Testis (tissue), 3 donors: ENCODE results near the gene HK2. TPM values are rescaled to one million over a fixed set of nuclear protein-coding genes. Genes with fewer than 3 reads are reported as not detected.

Source experiments
- DNase-seq: peaks from one replicate; pipeline ENCODE4 v3.0.0-alpha.2; 2019
- H3K27ac ChIP-seq, 2 donors: fragments of 200-600 bp; sonication (generic); one replicate each; pipeline ENCODE4 v1.5.1; 2019
- H3K27me3 ChIP-seq: fragments of 200-600 bp; sonication (generic); one replicate; pipeline ENCODE4 v1.5.1; 2019
- H3K36me3 ChIP-seq: fragments of 200-600 bp; sonication (generic); one replicate; pipeline ENCODE4 v1.5.1; 2017; ENCODE audit warnings: low read depth; ENCODE audit errors: missing control alignments
- H3K4me1 ChIP-seq: fragments of 200-600 bp; sonication (generic); one replicate; pipeline ENCODE4 v1.5.1; 2019
- H3K4me3 ChIP-seq, 2 donors: fragments of 200-600 bp; sonication (generic); one replicate each; pipeline ENCODE4 v1.5.1; 2017 to 2019
- H3K9me3 ChIP-seq: fragments of 200-600 bp; sonication (generic); one replicate; pipeline ENCODE4 v1.5.1; 2017
- POLR2A ChIP-seq: fragments of 450-650 bp; IDR thresholded peaks from one replicate; pipeline ENCODE4 v1.6.1; 2017; ENCODE audit warnings: antibody characterized with exemption, mild to moderate bottlenecking, moderate library complexity
- WGBS, 2 donors: methylation state at CpG; one replicate each; pipeline ENCODE4 v1.1.5; 2018; 5-methylcytosine and 5-hydroxymethylcytosine counted together
- intact Hi-C: fragments of 100-400 bp; cut with DNase I; formaldehyde crosslinking; loops from one replicate; pipeline ENCODE4 v1.15.1; 2023; ENCODE audit warnings: low total_unique reads
- polyA plus RNA-seq: library from polyadenylated mRNA; stranded (reverse); fragments of 350-450 nt; fragmentation: Illumina TruSeq; extraction: RNeasy Lipid Tissue Mini Kit (QIAGEN cat#74804); gene quantifications from one replicate; pipeline ENCODE4 v1.2.3, GENCODE V29; 2014; ENCODE audit warnings: low read depth, low replicate concordance; ENCODE audit not compliant: insufficient read depth
- total RNA-seq, 2 donors: library from RNA; depleted of rRNA; stranded (reverse); fragments of >200 nt; gene quantifications; one replicate each; pipeline ENCODE4 v1.2.3, GENCODE V29; 2016
- TF ChIP-seq, protein P1 (sequence below), 3 experiments: fragments of 450-650 bp in 2 of 3; fragments of 200-600 bp in 1 of 3; sonication (generic) in 1 of 3; IDR thresholded peaks; one replicate each; pipeline ENCODE4 v1.5.1; 2016 to 2019; ENCODE audit warnings: antibody characterized with exemption in 3 of 3, mild to moderate bottlenecking in 2 of 3, moderate library complexity in 1 of 3

HK2 gene
- total and polyA plus RNA-seq, 3 donors from 2014 or later: 83.5 to 164 (median 142) TPM

DNA sequence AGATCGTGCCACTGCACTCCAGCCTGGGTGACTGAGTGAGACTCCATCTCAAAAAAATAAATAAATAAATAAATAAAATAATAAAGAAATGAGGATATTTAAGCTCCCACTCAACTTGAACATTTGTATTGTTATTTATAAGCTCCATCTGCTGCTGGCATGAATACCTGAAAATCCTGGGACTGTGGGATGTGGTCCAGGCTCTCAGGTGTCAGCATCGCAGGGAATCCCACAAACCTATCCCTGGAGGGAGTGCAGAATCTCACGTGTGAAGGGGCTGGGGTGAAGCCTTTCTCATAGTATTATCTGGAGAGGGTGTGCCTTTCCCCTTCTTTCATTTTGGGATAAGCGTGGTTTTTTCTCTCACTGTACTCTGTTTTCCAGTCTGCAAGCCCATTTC, 77.1 kb downstream of the HK2 start:
- no peaks in the 10 kb centered on the region for H3K36me3 ChIP-seq
- no peaks in the 10 kb centered on the region for H3K27me3 ChIP-seq
- H3K4me3 ChIP-seq: no peak overlapping the region
- H3K27ac ChIP-seq: no peak overlapping the region
- no peaks in the 10 kb centered on the region for H3K9me3 ChIP-seq
- intact Hi-C loops: loop anchor here (5.0 kb wide), 1 partner anchor 491 kb away; no protein-coding TSS in a partner anchor
- DNase-seq: no peak
- no peak for TF ChIP-seq POLR2A
- TF ChIP-seq, protein P1, sequence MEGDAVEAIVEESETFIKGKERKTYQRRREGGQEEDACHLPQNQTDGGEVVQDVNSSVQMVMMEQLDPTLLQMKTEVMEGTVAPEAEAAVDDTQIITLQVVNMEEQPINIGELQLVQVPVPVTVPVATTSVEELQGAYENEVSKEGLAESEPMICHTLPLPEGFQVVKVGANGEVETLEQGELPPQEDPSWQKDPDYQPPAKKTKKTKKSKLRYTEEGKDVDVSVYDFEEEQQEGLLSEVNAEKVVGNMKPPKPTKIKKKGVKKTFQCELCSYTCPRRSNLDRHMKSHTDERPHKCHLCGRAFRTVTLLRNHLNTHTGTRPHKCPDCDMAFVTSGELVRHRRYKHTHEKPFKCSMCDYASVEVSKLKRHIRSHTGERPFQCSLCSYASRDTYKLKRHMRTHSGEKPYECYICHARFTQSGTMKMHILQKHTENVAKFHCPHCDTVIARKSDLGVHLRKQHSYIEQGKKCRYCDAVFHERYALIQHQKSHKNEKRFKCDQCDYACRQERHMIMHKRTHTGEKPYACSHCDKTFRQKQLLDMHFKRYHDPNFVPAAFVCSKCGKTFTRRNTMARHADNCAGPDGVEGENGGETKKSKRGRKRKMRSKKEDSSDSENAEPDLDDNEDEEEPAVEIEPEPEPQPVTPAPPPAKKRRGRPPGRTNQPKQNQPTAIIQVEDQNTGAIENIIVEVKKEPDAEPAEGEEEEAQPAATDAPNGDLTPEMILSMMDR (IDR thresholded peaks at IDR 0.05): no peak
- 59 to 65% methylated on average over 4 of the region's 4 CpGs for WGBS, 2 donors
- H3K4me1 ChIP-seq: no peaks in the 10 kb centered on the region

DNA sequence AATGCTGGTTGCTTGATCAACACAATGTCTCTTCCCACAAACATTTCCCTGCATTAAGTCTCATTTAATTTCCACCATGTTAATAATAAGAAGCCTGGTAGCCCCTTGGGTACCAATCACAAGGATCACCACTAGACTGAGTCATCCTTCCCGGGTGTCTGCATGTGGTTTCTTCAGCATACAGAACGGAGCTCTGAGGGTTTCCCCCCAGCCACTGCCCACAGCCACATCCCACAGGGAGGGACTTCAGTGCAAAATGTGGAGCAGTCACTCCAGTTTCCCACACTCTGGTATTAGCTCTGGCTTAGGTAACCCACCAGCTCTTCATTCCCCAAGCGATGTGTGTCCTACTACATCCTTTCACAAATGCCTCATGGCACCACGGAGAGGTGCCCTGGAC, 81.8 kb downstream of the HK2 start:
- no peaks in the 10 kb centered on the region for H3K4me1 ChIP-seq
- no peak for DNase-seq
- intact Hi-C loops: no loop called here
- H3K27me3 ChIP-seq: no peaks in the 10 kb centered on the region
- H3K36me3 ChIP-seq: no peaks in the 10 kb centered on the region
- no peaks in the 10 kb centered on the region for H3K9me3 ChIP-seq
- no peak overlapping the region for H3K27ac ChIP-seq
- TF ChIP-seq POLR2A: no peak
- TF ChIP-seq, protein P1 (IDR thresholded peaks at IDR 0.05): no peak
- no peak overlapping the region for H3K4me3 ChIP-seq
- WGBS, 2 donors: 84 to 87% methylated on average over 4 of the region's 4 CpGs

DNA sequence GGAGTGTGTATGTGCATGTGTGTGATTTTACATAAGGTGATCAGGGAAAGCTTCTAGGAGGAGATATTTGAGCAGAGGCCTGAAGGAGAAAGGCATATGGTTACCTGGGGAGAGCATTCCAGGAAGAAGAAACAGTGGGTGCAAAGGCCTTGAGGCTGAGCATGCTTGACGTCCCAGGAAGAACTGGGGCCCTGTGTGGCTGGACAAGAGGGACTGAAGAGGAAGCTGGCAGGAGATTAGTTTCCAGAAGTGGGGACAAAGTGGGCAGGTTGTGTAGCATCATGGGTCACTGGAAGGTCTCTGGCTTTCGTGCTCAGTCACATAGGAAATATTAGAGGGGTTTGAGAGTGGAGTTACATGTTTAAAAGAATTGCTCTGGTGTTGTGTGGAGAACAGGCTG, 82.5 kb downstream of the HK2 start:
- no peaks in the 10 kb centered on the region for H3K36me3 ChIP-seq
- TF ChIP-seq, protein P1 (IDR thresholded peaks at IDR 0.05): no peak
- no peak for TF ChIP-seq POLR2A
- no peaks in the 10 kb centered on the region for H3K4me1 ChIP-seq
- H3K9me3 ChIP-seq: no peaks in the 10 kb centered on the region
- H3K4me3 ChIP-seq: no peak overlapping the region
- DNase-seq: no peak
- H3K27me3 ChIP-seq: no peaks in the 10 kb centered on the region
- no peak overlapping the region for H3K27ac ChIP-seq
- intact Hi-C loops: no loop called here
- 77 to 78% methylated on average over 2 of the region's 2 CpGs for WGBS, 2 donors

DNA sequence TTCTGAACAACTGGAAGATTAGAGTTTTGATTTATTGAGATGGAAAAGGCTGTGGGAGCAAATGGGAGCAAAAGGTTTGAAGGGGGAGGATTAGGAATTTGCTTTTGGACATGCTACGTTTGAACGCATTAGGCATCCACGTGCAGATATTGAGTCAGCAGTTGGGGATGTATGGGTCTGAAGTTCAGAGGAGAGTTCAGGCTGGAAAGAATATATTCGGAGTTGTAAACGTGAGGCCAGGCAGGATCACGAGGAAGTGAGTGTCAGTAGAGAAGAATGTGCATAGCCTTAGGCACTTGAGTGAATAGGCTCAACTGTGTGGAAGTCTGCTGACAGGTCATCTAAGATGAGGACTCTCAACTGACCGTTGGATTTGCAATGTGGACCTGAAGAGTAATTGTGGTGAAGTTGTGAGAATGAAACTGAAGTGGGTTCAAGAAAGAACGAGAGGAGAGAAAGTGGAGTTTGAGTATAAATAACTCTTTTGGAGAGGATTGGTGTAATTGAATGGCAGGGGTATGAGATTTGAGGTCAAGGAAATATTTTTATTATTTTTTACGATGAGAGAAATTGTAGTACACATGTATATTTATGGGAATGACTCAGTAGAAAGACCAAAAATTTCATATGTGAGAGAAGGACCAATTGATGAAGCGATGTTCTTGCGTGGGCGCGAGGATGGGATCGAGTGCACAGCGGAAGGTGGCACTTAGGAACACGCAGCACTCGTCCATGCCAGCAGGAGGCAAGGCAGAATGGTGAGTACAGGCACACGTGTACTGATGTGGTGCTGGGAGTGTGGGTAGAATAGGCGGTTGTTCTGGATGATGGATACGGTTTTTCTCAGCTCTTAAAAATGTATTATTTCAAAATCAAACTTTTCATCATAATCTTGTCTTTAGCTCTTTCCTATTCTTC, 84.0 kb downstream of the HK2 start:
- Histone ChIP-seq H3K27me3 (no peaks in the 10 kb centered on the region), H3K27ac (no peak overlapping the region), H3K36me3 (no peaks in the 10 kb centered on the region), H3K4me3 (no peak overlapping the region), H3K4me1 (no peaks in the 10 kb centered on the region), H3K9me3 (no peaks in the 10 kb centered on the region)
- TF ChIP-seq, protein P1 (IDR thresholded peaks at IDR 0.05): no peak
- no peak for TF ChIP-seq POLR2A
- DNase-seq: no peak
- WGBS, 2 donors: 72 to 82% methylated on average over 20 of the region's 20 CpGs
- intact Hi-C loops: no loop called here
